K562 (cell line): ENCODE results near the gene OOSP4A. TPM values are rescaled to one million over a fixed set of nuclear protein-coding genes. Genes with fewer than 3 reads are reported as not detected.

ENCODE experiments used
- ATF7 ChIP-seq: fragments of 450-650 bp; IDR thresholded peaks from 2 replicates; pipeline ENCODE4 v1.7.1; 2014; ENCODE audit warnings: mild to moderate bottlenecking, moderate library complexity
- CBFA2T2 ChIP-seq: fragments of 450-650 bp; conservative IDR thresholded peaks from 2 replicates; pipeline ENCODE4 v1.6.1; 2017; ENCODE audit warnings: mild to moderate bottlenecking
- IRF1 ChIP-seq: sonication (generic); formaldehyde crosslinking; IDR thresholded peaks from 2 replicates; pipeline ENCODE4 v1.8.0; 2022; ENCODE audit warnings: missing genetic modification reagents, mild to moderate bottlenecking, borderline replicate concordance
- MAFG ChIP-seq: fragments of 450-650 bp; conservative IDR thresholded peaks from 2 replicates; pipeline ENCODE4 v1.6.1; 2016; ENCODE audit warnings: missing genetic modification characterization, missing compliant biosample characterization
- MGA ChIP-seq: fragments of 450-650 bp; IDR thresholded peaks from 2 replicates; pipeline ENCODE4 v1.6.1; 2016; ENCODE audit warnings: mild to moderate bottlenecking, moderate library complexity
- NFIC ChIP-seq: fragments of 450-650 bp; IDR thresholded peaks from 2 replicates; pipeline ENCODE4 v1.6.1; 2017; ENCODE audit warnings: mild to moderate bottlenecking, inconsistent platforms
- NR1H2 ChIP-seq: sonication (generic); formaldehyde crosslinking; IDR thresholded peaks from 2 replicates; pipeline ENCODE4 v1.4.0; 2020; ENCODE audit warnings: mild to moderate bottlenecking, missing genetic modification reagents
- POLR2H ChIP-seq: IDR thresholded peaks from 2 replicates; pipeline ENCODE4 v1.6.1; 2016; ENCODE audit warnings: missing genetic modification characterization, low read depth, mild to moderate bottlenecking, control low read depth, missing compliant biosample characterization, moderate library complexity
- SMARCC2 ChIP-seq: fragments of 450-650 bp; IDR thresholded peaks from 2 replicates; pipeline ENCODE4 v1.6.1; 2017; ENCODE audit warnings: antibody characterized with exemption, moderate library complexity, mild to moderate bottlenecking, low read depth
- SMARCE1 ChIP-seq: fragments of 450-650 bp; IDR thresholded peaks from 2 replicates; pipeline ENCODE4 v1.7.1; 2016; ENCODE audit warnings: mild to moderate bottlenecking
- XRCC4 ChIP-seq: IDR thresholded peaks from one replicate; pipeline ENCODE4 v1.6.1; 2011; ENCODE audit not compliant: insufficient read depth, insufficient read length; ENCODE audit errors: extremely low read depth
- ZBTB43 ChIP-seq: sonication (generic); formaldehyde crosslinking; IDR thresholded peaks from 2 replicates; pipeline ENCODE4 v1.8.0; 2023; ENCODE audit warnings: mild to moderate bottlenecking, missing genetic modification reagents
- ZNF175 ChIP-seq: fragments of 200-800 bp; sonication (Bioruptor generic); IDR thresholded peaks from 2 replicates; pipeline ENCODE4 v1.6.1; 2016; ENCODE audit warnings: low read depth, mild to moderate bottlenecking, missing genetic modification characterization, missing compliant biosample characterization
- ZNF384 ChIP-seq: IDR thresholded peaks from 2 replicates; pipeline ENCODE4 v1.6.1; 2012; ENCODE audit warnings: low read depth, low read length, improper control_type of control experiment
- polyA plus RNA-seq, 8 experiments: library from polyadenylated mRNA; depleted of rRNA in 4 of 8; stranded (reverse) in 5 of 8; unstranded in 3 of 8; fragments of >200 nt; fragmentation: Nextera tagmentation in 2 of 8; fragmentation: Illumina TruSeq in 1 of 8; extraction: Ambion mirVana in 2 of 8; extraction: Trizol in 1 of 8; gene quantifications; 2 replicates each; pipeline versions ENCODE4 v1.2.1 to v1.2.3, GENCODE V29; 2011 to 2014; ENCODE audit warnings: inconsistent platforms in 1 of 8, missing spikeins in 1 of 8
- total RNA-seq, 7 experiments: library from RNA; depleted of rRNA in 6 of 7; stranded (reverse); fragments of >200 nt in 6 of 7; fragmentation: Illumina TruSeq in 2 of 7; extraction: Trizol in 2 of 7; gene quantifications; 2 replicates each; pipeline versions ENCODE4 v1.2.1 to v1.2.3, GENCODE V29; 2011 to 2021; ENCODE audit warnings: low replicate concordance in 1 of 7

Gene OOSP4A
- total and polyA plus RNA-seq, 9 of the 15 experiments (the other 6 are each of a cell fraction or from before 2014, with no cell fraction given) = 0.40 to 2.4 (median 0.74) TPM; not detected in 2

- TF ChIP-seq ZBTB43 (no peak), ZNF384 (peak; percentile 33; the same call in 1 of the 2 replicates), XRCC4 (no peak), SMARCC2 (peak; percentile 86), NR1H2 (CRISPR knock-in tag) (no peak), POLR2H (tag) (peak; percentile 70), SMARCE1 (peak; percentile 84), IRF1 (no peak), NFIC (peak; percentile 86), ZNF175 (peak; percentile 85; the same call in 1 of the 2 replicates), MGA (no peak), ATF7 (peak; percentile 86), CBFA2T2 (peak; percentile 94), MAFG (peak; percentile 82)
Measured at GRCh38 chr11:59967677-59968394, 4.0 kb downstream of the OOSP4A start (continued).
